NCI-H128 (cell line): ENCODE results near the gene ADAMTS14.

Source experiments
- DNase-seq: peaks from one replicate; lab custom pipeline; 2025; ENCODE audit not compliant: unreplicated experiment; lab: John Stamatoyannopoulos, UW

Gene ADAMTS14

DNA sequence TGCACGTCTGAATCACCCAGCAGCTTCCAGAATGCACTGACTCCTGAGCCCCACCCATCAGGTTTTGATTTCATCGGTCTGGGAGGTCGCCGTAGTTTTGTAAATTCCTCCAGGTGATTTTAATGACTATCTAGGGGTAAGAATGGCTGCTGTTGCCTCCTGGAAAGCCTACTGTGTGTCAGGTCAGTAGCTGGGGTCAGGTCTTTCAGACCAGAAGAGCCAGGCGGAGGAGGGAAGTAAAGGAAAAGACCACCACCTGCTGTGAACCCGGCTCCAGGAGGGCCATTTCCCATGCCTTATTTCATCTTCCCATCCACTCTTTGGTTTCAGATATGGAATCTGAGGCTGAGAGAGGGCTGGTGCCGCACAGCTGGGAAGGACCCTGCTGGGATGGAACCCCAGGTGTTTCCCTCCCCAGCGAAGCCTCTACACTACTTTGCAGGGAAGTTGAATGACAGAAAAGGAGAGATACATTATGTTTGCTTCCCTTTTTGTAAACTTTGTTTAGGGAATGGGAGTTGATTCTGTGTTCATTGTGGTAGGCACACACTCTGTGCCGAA is 19.8 kb downstream of the ADAMTS14 start:
- no peak for DNase-seq

DNA sequence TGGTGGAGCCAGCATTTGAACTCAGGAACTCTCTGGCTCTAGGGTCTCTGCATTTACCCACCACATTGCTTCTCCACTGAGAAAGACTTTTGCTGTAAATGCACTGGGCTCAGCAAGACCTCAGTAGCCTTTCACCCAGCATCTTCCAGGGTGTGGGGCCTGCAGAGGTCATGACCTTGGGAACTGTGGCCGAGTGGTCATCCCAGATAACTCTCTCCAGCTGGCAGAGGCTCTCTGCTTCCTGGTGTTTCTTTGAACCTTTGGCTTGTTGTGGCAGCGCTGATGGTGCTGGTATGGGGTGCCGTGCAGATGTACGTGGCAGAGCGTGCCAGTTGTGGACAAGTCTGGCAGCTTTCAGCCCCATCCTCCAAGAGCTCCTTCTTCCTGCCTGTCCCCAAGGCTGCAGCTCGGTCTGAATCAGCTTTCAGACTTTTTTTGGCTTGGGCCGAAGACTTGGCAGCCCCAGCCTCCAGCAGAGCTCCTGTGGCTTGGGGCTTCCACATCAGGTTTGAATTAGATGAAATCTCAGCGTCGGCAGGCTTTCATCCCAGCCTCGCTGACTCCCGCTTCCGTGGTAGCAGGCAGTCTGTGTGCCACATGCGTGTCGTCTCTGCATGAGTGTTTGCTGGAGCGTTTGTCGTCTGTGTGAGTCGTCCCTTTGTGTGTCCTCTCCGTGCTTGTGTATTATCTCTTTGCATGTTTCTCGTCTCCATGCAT is 21.5 kb downstream of the ADAMTS14 start:
- no peak for DNase-seq

GRCh38 chr10:70694418-70695141 is 22.3 kb downstream of the ADAMTS14 start:
- DNase-seq, result no peak

DNA sequence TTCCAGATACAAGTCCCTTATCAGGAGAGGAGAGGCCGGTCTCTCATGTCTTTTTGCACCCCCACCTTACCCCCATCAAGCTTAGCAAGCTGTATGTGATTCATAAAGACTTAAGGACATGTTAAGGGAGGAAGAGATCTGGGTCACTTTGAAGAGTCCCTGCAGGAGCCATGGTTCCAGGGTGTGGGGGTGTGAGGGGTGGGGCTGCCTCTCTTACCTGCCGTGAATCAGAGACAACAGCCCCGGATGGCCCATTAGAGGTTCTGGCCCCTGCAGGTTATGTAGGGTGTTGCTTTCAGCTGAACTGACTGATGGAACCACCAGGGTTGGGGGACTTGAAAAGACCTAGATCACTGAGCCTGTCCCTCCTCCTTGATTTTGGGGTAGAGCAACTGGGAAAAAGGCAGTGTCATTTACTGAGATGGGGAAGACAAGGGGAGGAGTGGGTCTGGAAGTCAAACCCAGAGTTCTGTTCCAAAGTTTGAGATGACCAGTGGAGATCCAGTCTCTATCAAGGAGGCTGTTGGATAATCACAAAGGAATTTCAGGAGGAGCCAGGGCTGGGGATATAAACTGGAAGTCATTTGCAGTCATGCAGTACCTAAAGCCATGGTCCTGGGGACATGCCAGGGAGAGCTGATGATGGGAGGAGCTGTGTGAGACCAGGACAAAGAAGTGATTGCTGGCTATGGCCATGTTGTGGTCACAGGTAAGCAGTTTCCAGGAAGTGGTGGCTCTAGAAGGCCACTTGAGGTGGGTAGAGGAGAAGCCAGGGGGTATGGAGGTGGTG is 23.1 kb downstream of the ADAMTS14 start:
- no peak for DNase-seq

- DNase-seq, result no peak
These were observed 25.9 kb downstream of the ADAMTS14 start for GRCh38 chr10:70698211-70698610.

GRCh38 chr10:70699063-70699658 is 26.9 kb downstream of the ADAMTS14 start:
- no peak for DNase-seq

DNA sequence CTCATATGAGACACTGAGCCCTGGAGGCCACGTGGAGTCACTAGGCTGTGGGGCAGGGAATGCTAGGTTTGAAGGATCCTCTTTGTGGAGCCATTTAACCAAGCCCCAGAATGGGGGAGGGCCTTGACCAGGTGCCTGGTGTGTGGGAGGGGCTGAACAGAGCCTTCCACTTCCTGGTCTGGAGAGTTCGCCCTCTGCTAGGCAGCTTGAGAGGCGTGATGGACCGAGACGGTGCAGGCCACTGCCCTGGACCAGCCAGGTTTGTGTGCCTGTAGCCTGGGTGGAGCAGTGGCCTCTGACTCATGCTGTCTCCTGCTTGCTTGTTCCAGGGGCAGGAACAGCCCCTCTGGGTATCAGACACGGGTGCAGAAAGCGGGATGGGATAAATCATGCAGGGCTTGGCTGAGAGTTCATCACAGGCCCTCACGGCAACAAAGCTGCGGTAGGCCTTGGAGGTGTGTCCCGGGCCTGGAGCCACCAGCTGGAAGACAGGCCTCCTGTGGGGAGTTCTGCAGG is 27.4 kb downstream of the ADAMTS14 start:
- DNase-seq, result no peak

DNA sequence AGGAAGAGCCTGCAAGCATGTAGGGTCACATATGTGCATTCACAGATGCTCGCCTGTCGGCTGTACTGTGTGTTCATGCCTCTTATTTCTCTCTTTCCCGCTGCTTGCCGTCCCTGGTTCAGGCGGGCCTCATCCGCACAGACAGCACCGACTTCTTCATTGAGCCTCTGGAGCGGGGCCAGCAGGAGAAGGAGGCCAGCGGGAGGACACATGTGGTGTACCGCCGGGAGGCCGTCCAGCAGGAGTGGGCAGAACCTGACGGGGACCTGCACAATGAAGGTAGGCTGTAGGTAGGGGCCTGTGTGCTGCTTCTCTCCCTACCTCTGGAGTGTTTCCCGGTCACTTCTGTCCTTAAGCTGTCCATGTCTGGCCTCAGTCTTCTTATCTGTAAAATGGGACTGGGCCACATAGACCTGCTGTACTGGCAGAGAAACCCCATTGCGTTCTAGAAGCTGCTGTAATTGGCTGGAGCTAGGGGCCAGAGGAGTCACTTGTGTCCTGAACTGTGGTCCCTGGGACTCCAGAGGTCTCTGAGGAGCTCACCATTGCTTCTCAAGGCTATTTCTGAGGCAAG is 30.0 kb downstream of the ADAMTS14 start:
- no peak for DNase-seq

DNA sequence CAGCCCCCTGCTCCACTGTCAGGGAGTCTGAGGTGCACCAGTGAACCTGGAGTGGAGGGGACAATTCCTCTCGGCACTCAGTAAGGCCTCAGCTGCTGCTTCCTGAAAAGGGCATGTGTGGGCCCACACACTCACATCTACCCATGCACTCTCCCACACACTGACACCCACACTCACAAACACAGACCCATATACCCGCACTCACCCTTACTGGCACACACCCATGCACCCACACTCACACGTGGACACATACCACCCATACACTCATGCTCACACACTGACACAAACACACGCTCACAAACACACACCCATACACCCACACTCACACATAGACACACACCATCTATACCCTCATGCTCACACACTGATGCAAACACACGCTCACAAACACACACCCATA is 31.9 kb downstream of the ADAMTS14 start:
- no peak for DNase-seq

GRCh38 chr10:70705121-70705861 is 33.0 kb downstream of the ADAMTS14 start:
- DNase-seq, result no peak

DNA sequence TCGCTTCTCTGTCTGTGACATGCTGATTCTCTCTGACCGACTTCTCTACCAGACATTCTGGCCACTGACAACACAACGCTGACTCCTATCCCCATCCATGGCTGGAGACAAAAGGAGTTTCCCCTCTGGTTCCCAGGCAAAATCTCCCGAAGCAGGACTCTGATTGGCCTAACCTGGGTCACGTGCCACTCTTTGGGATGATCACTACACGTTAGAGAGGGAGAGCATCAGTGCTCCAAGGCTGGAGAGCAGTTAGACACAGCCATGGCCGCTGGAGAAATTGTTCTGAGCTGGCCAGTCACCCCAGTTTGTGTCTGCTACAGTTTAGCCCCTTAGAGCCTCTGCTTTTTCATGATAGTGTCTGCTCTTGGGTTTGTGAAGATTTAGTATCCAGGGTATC is 38.9 kb downstream of the ADAMTS14 start:
- DNase-seq, result no peak

DNA sequence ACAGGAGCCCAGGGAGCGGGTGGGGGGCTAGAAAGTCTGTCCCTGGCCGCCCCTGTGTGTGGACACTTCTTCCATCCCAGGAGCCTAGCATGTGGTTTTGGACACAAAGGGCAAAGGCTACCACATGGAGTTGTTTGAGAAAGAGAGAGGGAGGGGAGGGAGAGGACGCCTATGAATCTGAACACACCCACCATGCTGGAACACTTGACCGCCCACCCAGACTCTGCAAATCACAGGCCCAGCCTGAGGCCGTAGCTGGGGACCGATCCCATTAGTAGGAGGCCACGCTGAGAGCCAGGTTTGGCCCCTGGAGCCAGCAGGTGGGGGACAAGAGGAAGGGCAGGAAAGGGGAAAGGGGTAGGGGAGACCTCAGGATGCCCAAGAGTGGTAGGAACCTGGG is 39.6 kb downstream of the ADAMTS14 start:
- no peak for DNase-seq

- DNase-seq, result no peak
These were observed 41.9 kb downstream of the ADAMTS14 start for GRCh38 chr10:70714245-70714644.

DNA sequence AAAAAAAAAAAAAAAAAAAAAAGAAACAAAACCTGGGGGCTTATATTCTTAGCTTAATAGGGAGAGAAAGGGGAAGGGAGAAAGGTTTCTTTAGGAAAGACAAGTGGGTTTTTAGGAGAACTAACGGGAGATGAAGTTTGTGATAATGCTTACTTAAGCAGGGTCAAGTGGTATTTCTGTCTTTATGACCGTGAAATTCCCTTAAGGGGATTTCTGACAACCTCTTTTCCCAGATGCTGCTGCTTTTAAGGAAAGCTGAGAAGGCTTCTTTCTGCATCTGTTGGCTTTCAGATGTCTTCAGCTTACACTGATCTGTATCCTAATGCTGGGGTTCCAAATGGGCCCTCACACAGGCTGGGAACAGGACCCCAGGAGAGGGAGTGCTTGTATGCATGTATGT is 42.6 kb downstream of the ADAMTS14 start:
- DNase-seq, result no peak

- no peak for DNase-seq
These were observed 43.8 kb downstream of the ADAMTS14 start for GRCh38 chr10:70715853-70716795.

- DNase-seq, result no peak
These were observed 50.6 kb downstream of the ADAMTS14 start for GRCh38 chr10:70722820-70723424.

GRCh38 chr10:70723771-70724170 is 51.5 kb downstream of the ADAMTS14 start:
- no peak for DNase-seq

GRCh38 chr10:70726909-70727495 is 54.7 kb downstream of the ADAMTS14 start:
- no peak for DNase-seq
